ENCODE measurements around the gene RMDN3.

DNA sequence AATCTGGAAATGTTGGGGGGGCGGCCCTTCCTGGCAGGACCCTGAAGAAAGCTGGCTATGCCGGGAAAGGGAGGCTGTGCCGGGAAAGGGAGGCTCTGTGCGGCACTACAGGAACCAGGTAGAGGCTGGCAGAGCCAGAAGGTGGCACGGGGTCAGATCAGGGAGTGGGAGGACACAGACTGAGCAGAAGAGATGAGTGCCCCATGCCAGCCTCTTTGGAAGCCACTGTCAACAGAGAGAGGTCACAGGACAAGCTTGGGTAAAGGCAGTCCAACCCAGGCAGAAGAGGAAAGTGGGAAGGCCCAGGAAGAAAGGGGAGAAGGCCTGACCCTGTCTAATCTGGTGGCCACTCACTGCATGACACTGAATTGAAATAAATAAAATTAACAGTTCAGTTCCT is 16.2 kb upstream of the RMDN3 start:
- TF ChIP-seq POLR2A (IDR thresholded peaks at IDR 0.05; ENCODE audit: low read length) (no peak), GATA1 (IDR thresholded peaks at IDR 0.05; ENCODE audit: low read depth, low read length) (no peak)

All from erythroblast (primary cell).